Measurements from ENCODE around the gene PPFIBP2.

GRCh38 chr11:7687386-7687785 is 173.6 kb downstream of the PPFIBP2 start:
- TF ChIP-seq YY1 (IDR thresholded peaks at IDR 0.05; ENCODE audit: insufficient read depth, insufficient read length), result no peak
- TF ChIP-seq SUZ12 (IDR thresholded peaks at IDR 0.05; ENCODE audit: extremely low read depth, insufficient read depth, insufficient read length), result no peak

All from NT2/D1 (cell line).